Astrocyte of the spinal cord (primary cell): ENCODE measurements around the gene PMPCB.
A peak's percentile ranks its signal among the peaks of the same experiment; 100 is the strongest.

Experiments
- DNase-seq: peaks from one replicate; pipeline ENCODE4 v3.0.0; 2011; ENCODE audit warnings: low read depth, low spot score
- H3K4me3 ChIP-seq: 2 replicates; pipeline ENCODE4 v1.5.1; 2011; ENCODE audit warnings: low read depth, mild to moderate bottlenecking, low read length, moderate library complexity
- in situ Hi-C: cut with HindIII; loops from 2 replicates; pipeline ENCODE4 v1.10.0; 2017; ENCODE audit warnings: low sequenced_read_pairs
- TF ChIP-seq, protein P1 (sequence below): IDR thresholded peaks from 2 replicates; pipeline ENCODE4 v1.5.1; 2012; ENCODE audit warnings: low read depth, mild to moderate bottlenecking, low read length, inconsistent platforms

Gene PMPCB

DNA sequence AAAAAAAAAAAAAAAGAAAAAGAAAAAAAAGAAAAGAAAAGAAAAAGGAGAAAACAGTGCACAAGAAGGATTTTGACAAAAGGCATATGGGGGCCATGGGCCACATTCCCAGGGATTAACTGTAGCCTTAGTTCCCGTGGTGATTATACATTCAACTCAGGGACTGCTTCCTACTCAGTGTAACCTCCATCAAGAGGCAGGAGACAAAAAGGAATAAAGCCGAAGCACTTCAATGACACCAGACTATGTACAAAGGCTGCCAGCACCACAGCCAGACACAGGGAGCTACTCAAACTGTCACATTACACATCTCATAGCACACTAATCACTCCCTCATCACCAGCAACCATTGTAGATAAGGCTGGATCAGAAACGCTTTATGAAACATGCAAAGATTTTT lies 5.1 kb upstream of the PMPCB start:
- H3K4me3 ChIP-seq, result no peak overlapping the region
- in situ Hi-C loops, result no loop called here
- TF ChIP-seq, protein P1, sequence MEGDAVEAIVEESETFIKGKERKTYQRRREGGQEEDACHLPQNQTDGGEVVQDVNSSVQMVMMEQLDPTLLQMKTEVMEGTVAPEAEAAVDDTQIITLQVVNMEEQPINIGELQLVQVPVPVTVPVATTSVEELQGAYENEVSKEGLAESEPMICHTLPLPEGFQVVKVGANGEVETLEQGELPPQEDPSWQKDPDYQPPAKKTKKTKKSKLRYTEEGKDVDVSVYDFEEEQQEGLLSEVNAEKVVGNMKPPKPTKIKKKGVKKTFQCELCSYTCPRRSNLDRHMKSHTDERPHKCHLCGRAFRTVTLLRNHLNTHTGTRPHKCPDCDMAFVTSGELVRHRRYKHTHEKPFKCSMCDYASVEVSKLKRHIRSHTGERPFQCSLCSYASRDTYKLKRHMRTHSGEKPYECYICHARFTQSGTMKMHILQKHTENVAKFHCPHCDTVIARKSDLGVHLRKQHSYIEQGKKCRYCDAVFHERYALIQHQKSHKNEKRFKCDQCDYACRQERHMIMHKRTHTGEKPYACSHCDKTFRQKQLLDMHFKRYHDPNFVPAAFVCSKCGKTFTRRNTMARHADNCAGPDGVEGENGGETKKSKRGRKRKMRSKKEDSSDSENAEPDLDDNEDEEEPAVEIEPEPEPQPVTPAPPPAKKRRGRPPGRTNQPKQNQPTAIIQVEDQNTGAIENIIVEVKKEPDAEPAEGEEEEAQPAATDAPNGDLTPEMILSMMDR, result no peak
- DNase-seq, result no peak

DNA sequence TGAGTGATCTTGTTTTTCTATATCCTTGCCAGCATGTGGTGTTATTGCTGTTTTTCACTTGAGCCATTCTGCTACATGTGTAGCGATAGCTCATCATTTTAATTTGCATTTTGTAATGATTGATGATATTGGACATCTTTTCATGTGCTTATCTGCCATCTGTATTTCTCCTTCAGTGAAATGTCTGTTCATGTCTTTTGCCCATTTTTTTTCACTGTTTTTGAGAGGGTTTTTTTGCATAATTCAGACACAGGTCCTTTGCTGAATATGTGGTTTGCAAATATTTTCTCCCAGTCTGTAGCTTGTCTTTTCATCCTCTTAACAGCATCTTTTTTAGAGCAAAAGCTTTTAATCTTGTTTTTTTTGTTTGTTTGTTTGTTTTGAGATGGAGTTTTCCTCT lies 3.7 kb upstream of the PMPCB start:
- DNase-seq, result no peak
- TF ChIP-seq, protein P1, result no peak
- in situ Hi-C loops, result no loop called here
- no peak overlapping the region for H3K4me3 ChIP-seq

GRCh38 chr7:103297837-103298179 lies 573 bp downstream of the PMPCB start:
- peak overlapping the region; percentile 79 for H3K4me3 ChIP-seq
- TF ChIP-seq, protein P1, result no peak
- no peak for DNase-seq
- in situ Hi-C loops, result no loop called here

- DNase-seq, result no peak
- no peak overlapping the region for H3K4me3 ChIP-seq
- TF ChIP-seq, protein P1, result no peak
- in situ Hi-C loops, result no loop called here
Observed at GRCh38 chr7:103299660-103300059, 2.4 kb downstream of the PMPCB start.

DNA sequence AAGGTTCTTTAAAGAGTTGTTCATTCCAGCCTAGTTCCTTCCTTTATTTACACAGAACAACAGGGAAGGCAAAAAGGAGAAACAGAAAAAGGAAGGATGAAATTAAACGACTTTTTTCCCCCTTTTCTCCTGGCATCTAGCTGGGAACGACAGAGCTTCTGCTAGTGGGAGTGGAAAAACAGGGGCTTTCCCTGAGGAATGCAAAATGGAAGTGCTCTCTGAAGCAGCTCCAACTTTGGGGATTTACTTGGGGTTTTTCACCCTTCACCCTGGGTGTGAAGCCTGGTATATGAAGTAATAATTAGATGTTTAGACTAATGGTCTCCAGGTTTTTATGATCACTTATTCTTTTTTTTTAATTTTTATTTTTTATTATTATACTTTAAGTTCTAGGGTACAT lies 4.2 kb downstream of the PMPCB start:
- DNase-seq, result no peak
- H3K4me3 ChIP-seq, result no peak overlapping the region
- TF ChIP-seq, protein P1, result no peak
- in situ Hi-C loops, result no loop called here

- no peak for DNase-seq
- H3K4me3 ChIP-seq, result no peak overlapping the region
- in situ Hi-C loops, result no loop called here
- TF ChIP-seq, protein P1, result no peak
Observed at GRCh38 chr7:103307503-103308231, 10.4 kb downstream of the PMPCB start.
